ENCODE measurements around the gene NEURL1. TPM values are rescaled to one million over a fixed set of nuclear protein-coding genes. Genes with fewer than 3 reads are reported as not detected.
A peak's percentile ranks its signal among the peaks of the same experiment; 100 is the strongest.

Gene NEURL1
- total RNA-seq, 1 experiment from 2014 or later = 1.7 TPM

DNA sequence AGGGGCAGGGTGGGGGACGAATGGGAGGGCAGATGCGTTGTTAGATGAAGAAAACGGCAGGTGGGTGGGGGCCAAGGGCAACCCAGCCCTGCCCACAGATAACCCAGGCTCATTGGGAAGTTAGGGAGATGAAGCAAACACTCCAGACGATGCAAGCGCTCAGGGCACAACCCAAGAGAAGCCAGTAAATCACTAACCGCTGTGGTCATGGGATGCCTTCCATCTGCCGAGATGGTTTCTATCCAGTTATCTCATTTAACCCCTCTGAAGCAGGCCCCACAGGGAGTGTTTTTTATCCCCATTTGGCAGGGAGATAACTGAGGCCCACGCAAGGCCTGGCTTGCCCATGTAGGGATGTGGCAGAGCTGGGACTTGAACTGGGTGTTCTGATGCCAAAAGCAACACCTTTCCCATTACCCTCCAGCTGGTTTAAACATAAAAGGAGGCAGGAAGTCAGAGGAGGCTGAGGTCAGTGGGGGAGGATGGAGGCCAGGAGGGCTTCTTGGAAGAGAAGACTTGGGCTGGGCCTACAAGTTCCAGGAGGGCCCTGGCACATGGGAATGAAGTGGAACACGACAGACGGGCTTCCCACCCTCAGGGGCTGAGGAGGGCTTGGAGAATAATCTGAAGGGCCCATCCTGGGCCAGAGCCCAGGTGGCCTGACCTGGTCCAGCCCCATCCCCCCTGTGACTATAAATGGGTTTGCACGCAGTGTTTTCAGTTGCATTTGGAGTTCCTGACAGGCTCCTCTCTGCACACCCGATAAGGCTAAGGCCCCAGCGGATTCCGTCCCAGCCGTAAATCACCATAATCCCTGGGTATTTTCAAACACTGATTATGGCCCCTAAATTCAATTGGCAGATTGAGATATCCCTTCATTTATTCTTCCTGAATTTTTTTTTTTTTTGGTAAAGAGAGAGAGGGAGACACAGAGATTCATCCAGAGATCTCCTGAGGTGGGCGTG lies 80.9 kb downstream of the NEURL1 start:
- BruUV-seq (replicated peaks) = no TSS peak
- ChIA-PET CTCF (no interaction called here), POLR2A (ENCODE audit: unreplicated experiment) (no interaction called here)
- Histone ChIP-seq H3K36me3 (ENCODE audit: low read depth, low read length) (no peaks in the 10 kb centered on the region), H3K4me3 (ENCODE audit: low read length) (no peak overlapping the region), H2AFZ (ENCODE audit: low read length) (no peak overlapping the region), H3K4me2 (ENCODE audit: low read length) (no peak overlapping the region), H3K79me2 (ENCODE audit: low read length) (no peaks in the 10 kb centered on the region), H3K9me3 (ENCODE audit: low read length) (no peaks in the 10 kb centered on the region), H3K4me1 (ENCODE audit: insufficient read depth, low read length) (peaks cover 36% of the 10 kb centered on the region), H3K27ac (ENCODE audit: low read length) (no peak overlapping the region), H4K20me1 (ENCODE audit: low read length) (no peaks in the 10 kb centered on the region), H3K9me2 (replicated peaks; ENCODE audit: low read length) (no peaks in the 10 kb centered on the region), H3K27me3 (ENCODE audit: low read length) (no peaks in the 10 kb centered on the region), H3F3A (ENCODE audit: low read length, unreplicated experiment) (no peaks in the 10 kb centered on the region), H3K9ac (ENCODE audit: low read length) (no peak overlapping the region)
- ATAC-seq (no peak), DNase-seq (no peak)
- TF ChIP-seq EZH2 (IDR thresholded peaks at IDR 0.05; ENCODE audit: low read length, unreplicated experiment) (no peak), EZH2phosphoT487 (IDR thresholded peaks at IDR 0.05; ENCODE audit: borderline replicate concordance, low read length) (no peak)
- TF ChIP-seq, protein P1, sequence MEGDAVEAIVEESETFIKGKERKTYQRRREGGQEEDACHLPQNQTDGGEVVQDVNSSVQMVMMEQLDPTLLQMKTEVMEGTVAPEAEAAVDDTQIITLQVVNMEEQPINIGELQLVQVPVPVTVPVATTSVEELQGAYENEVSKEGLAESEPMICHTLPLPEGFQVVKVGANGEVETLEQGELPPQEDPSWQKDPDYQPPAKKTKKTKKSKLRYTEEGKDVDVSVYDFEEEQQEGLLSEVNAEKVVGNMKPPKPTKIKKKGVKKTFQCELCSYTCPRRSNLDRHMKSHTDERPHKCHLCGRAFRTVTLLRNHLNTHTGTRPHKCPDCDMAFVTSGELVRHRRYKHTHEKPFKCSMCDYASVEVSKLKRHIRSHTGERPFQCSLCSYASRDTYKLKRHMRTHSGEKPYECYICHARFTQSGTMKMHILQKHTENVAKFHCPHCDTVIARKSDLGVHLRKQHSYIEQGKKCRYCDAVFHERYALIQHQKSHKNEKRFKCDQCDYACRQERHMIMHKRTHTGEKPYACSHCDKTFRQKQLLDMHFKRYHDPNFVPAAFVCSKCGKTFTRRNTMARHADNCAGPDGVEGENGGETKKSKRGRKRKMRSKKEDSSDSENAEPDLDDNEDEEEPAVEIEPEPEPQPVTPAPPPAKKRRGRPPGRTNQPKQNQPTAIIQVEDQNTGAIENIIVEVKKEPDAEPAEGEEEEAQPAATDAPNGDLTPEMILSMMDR (conservative IDR thresholded peaks at IDR 0.05; ENCODE audit: low read depth, low read length) = no peak
- intact Hi-C loops (cut with micrococcal nuclease) = no loop called here

DNA sequence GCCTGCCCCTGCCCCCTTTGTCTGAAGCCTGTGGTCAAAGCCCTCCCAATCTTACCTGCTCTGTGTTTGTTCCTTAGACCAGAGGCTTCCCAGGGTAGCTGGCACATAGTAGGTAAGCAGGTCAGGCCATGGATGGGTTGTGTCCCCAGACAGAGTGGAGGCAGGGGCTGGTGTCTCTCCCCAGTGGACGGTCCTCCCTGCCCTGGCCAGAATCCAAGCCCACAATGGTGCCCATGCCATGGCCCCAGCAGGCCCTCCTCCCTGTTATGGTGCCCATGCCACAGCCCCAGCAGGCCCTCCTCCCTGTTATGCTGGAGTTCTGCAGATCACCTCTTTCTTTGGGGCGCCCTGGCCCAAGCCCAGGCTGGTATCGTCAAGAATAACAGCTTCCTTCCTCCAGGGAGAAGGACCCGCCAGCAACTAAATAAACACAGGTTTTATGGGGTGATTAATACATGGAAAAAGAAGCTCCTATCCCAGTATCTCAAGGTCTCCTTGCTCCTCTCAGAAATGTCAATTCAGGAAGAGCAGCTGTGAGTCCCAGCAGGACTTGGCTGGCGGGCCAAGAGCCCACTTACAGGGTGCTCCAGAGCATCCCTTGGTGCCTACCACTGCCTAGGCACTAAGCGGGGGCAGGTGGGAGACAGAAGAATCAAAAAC lies 82.0 kb downstream of the NEURL1 start:
- Histone ChIP-seq H3K4me1 (ENCODE audit: insufficient read depth, low read length) (peaks cover 36% of the 10 kb centered on the region), H2AFZ (ENCODE audit: low read length) (no peak overlapping the region), H3K9ac (ENCODE audit: low read length) (no peak overlapping the region), H3K4me2 (ENCODE audit: low read length) (no peak overlapping the region), H4K20me1 (ENCODE audit: low read length) (no peaks in the 10 kb centered on the region), H3K9me2 (replicated peaks; ENCODE audit: low read length) (no peaks in the 10 kb centered on the region), H3K36me3 (ENCODE audit: low read depth, low read length) (no peaks in the 10 kb centered on the region), H3K27ac (ENCODE audit: low read length) (no peak overlapping the region), H3K27me3 (ENCODE audit: low read length) (no peaks in the 10 kb centered on the region), H3K9me3 (ENCODE audit: low read length) (no peaks in the 10 kb centered on the region), H3K79me2 (ENCODE audit: low read length) (no peaks in the 10 kb centered on the region), H3F3A (ENCODE audit: low read length, unreplicated experiment) (no peaks in the 10 kb centered on the region), H3K4me3 (ENCODE audit: low read length) (no peak overlapping the region)
- intact Hi-C loops (cut with micrococcal nuclease) = no loop called here
- DNase-seq (peak; percentile 64), ATAC-seq (peak; percentile 75)
- ChIA-PET POLR2A (ENCODE audit: unreplicated experiment) (interaction anchor here (0.5 to 0.6 kb wide), 2 partner anchors 33 to 492 kb away, joined by 4 to 29 read pairs; no protein-coding TSS in a partner anchor), CTCF (interaction anchor here (0.5 kb wide), 1 partner anchor 31 kb away, joined by 3 read pairs; no protein-coding TSS in a partner anchor)
- TF ChIP-seq, protein P1 (conservative IDR thresholded peaks at IDR 0.05; ENCODE audit: low read depth, low read length) = no peak
- no peak for TF ChIP-seq EZH2phosphoT487 (IDR thresholded peaks at IDR 0.05; ENCODE audit: borderline replicate concordance, low read length)
- TF ChIP-seq EZH2 (IDR thresholded peaks at IDR 0.05; ENCODE audit: low read length, unreplicated experiment) = no peak
- no TSS peak for BruUV-seq (replicated peaks)

Measured in PC-3 (cell line).